Osteocyte (in vitro differentiated cells): ENCODE measurements around the gene CBR3. TPM values are rescaled to one million over a fixed set of nuclear protein-coding genes. Genes with fewer than 3 reads are reported as not detected.
"Not testable (repeated sequence)": the region's sequence is repeated elsewhere in the genome, so short reads cannot be mapped to it uniquely, and the experiment has no call there.

Source experiments
- DNase-seq: peaks from one replicate; pipeline ENCODE4 v3.0.0; 2021; ENCODE audit warnings: mixed read lengths; ENCODE audit not compliant: unreplicated experiment; ENCODE audit errors: extremely low spot score
- H3K27ac Mint-ChIP-seq: one replicate; pipeline ENCODE4 v1.8.0; 2021; ENCODE audit warnings: mild to moderate bottlenecking, mixed read lengths; ENCODE audit not compliant: unreplicated experiment
- H3K27me3 Mint-ChIP-seq: one replicate; pipeline ENCODE4 v1.8.0; 2021; ENCODE audit warnings: mixed read lengths; ENCODE audit not compliant: unreplicated experiment
- H3K36me3 Mint-ChIP-seq: one replicate; pipeline ENCODE4 v1.8.0; 2021; ENCODE audit warnings: mixed read lengths; ENCODE audit not compliant: unreplicated experiment
- H3K4me1 Mint-ChIP-seq: one replicate; pipeline ENCODE4 v1.8.0; 2021; ENCODE audit warnings: mixed read lengths; ENCODE audit not compliant: unreplicated experiment
- H3K4me3 Mint-ChIP-seq: one replicate; pipeline ENCODE4 v1.8.0; 2021; ENCODE audit warnings: mild to moderate bottlenecking, moderate library complexity, mixed read lengths; ENCODE audit not compliant: unreplicated experiment
- H3K9me3 Mint-ChIP-seq: one replicate; pipeline ENCODE4 v1.8.0; 2021; ENCODE audit warnings: mixed read lengths; ENCODE audit not compliant: unreplicated experiment
- CTCF ChIP-seq: fragments of 200-600 bp; sonication (generic); IDR thresholded peaks from 2 replicates; pipeline ENCODE4 v1.5.0; 2021; ENCODE audit warnings: antibody characterized with exemption, mild to moderate bottlenecking, moderate library complexity
- total RNA-seq: library from RNA; stranded (reverse); gene quantifications from 2 replicates; pipeline ENCODE4 v1.2.1, GENCODE V29; 2021

CBR3 gene
- total RNA-seq, 1 donor from 2014 or later, result 7.5 TPM

GRCh38 chr21:36127250-36127904 lies 7.5 kb upstream of the CBR3 start:
- H3K27ac Mint-ChIP-seq, result no peak overlapping the region
- peaks cover 9% of the 10 kb centered on the region for H3K4me1 Mint-ChIP-seq
- H3K27me3 Mint-ChIP-seq, result no peaks in the 10 kb centered on the region
- TF ChIP-seq CTCF, result no peak
- H3K9me3 Mint-ChIP-seq, result no peaks in the 10 kb centered on the region
- no peak for DNase-seq
- H3K4me3 Mint-ChIP-seq, result no peak overlapping the region
- H3K36me3 Mint-ChIP-seq, result no peaks in the 10 kb centered on the region

- no peaks in the 10 kb centered on the region for H3K9me3 Mint-ChIP-seq
- H3K27me3 Mint-ChIP-seq, result no peaks in the 10 kb centered on the region
- H3K27ac Mint-ChIP-seq, result no peak overlapping the region
- no peak for DNase-seq
- H3K36me3 Mint-ChIP-seq, result no peaks in the 10 kb centered on the region
- H3K4me1 Mint-ChIP-seq, result peaks cover 9% of the 10 kb centered on the region
- H3K4me3 Mint-ChIP-seq, result peak overlapping the region; percentile 12
- no peak for TF ChIP-seq CTCF
Measured at GRCh38 chr21:36127977-36128376, 6.9 kb upstream of the CBR3 start.

- H3K4me1 Mint-ChIP-seq, result peaks cover 12% of the 10 kb centered on the region
- no peak overlapping the region for H3K27ac Mint-ChIP-seq
- no peaks in the 10 kb centered on the region for H3K27me3 Mint-ChIP-seq
- no peak for DNase-seq
- no peak for TF ChIP-seq CTCF
- peak overlapping the region; percentile 63 for H3K4me3 Mint-ChIP-seq
- H3K9me3 Mint-ChIP-seq, result no peaks in the 10 kb centered on the region
- H3K36me3 Mint-ChIP-seq, result no peaks in the 10 kb centered on the region
Measured at GRCh38 chr21:36129219-36129618, 5.7 kb upstream of the CBR3 start.

- H3K36me3 Mint-ChIP-seq, H3K27me3 Mint-ChIP-seq, DNase-seq, H3K9me3 Mint-ChIP-seq: not testable (repeated sequence)
- Mint-ChIP-seq H3K27ac (peak overlapping the region; percentile 72), H3K4me3 (peak overlapping the region; percentile 77), H3K4me1 (peaks cover 17% of the 10 kb centered on the region)
Measured at GRCh38 chr21:36130414-36130762, 4.5 kb upstream of the CBR3 start.

- not testable (repeated sequence) for H3K27me3 Mint-ChIP-seq, H3K9me3 Mint-ChIP-seq, DNase-seq, H3K36me3 Mint-ChIP-seq, H3K27ac Mint-ChIP-seq
- peak overlapping the region; percentile 77 for H3K4me3 Mint-ChIP-seq
- peaks cover 18% of the 10 kb centered on the region for H3K4me1 Mint-ChIP-seq
Measured at GRCh38 chr21:36130839-36131238, 4.0 kb upstream of the CBR3 start.

GRCh38 chr21:36132696-36133095 lies 2.2 kb upstream of the CBR3 start:
- Mint-ChIP-seq H3K9me3 (no peaks in the 10 kb centered on the region), H3K4me1 (peaks cover 25% of the 10 kb centered on the region), H3K27me3 (no peaks in the 10 kb centered on the region), H3K4me3 (no peak overlapping the region), H3K36me3 (no peaks in the 10 kb centered on the region), H3K27ac (no peak overlapping the region)
- no peak for TF ChIP-seq CTCF
- DNase-seq, result no peak
